Tibial nerve (tissue), 4 donors: ENCODE data around the gene HAP1.

ENCODE experiments used
- CTCF ChIP-seq, 5 experiments: fragments of 200-600 bp in 3 of 5; fragments of 450-650 bp in 2 of 5; sonication (generic) in 3 of 5; IDR thresholded peaks; one replicate each; pipeline ENCODE4 v1.5.1; 2016 to 2019; ENCODE audit warnings: antibody characterized with exemption in 5 of 5, mild to moderate bottlenecking in 3 of 5, moderate library complexity in 2 of 5
- EP300 ChIP-seq, 2 donors: sonication (generic); formaldehyde crosslinking; IDR thresholded peaks; one replicate each; pipeline ENCODE4 v1.6.1; 2017; ENCODE audit warnings: antibody characterized with exemption in 2 of 2, mild to moderate bottlenecking in 1 of 2

- TF ChIP-seq CTCF (IDR thresholded peaks at IDR 0.05) (no peak), EP300 (IDR thresholded peaks at IDR 0.05) (no peak)
Observed at GRCh38 chr17:41679740-41680425, 54.6 kb downstream of the HAP1 start.
